Measurements from ENCODE around the gene KRTAP10-2. TPM values are rescaled to one million over a fixed set of nuclear protein-coding genes. Genes with fewer than 3 reads are reported as not detected.

The KRTAP10-2 gene
- total and polyA plus RNA-seq, 7 donors, result not detected

GRCh38 chr21:44596068-44596725 is 44.9 kb upstream of the KRTAP10-2 start:
- no peak for TF ChIP-seq CTCF (IDR thresholded peaks at IDR 0.05)
- no peak overlapping the region for H3K27ac ChIP-seq
- DNase-seq, result no peak
- H3K27me3 ChIP-seq, result peaks cover 0 to 26% (median 4%) of the 10 kb centered on the region in 3 donors
- no peaks in the 10 kb centered on the region for H3K9me3 ChIP-seq
- no peak overlapping the region for H3K4me3 ChIP-seq
- intact Hi-C loops (cut with DNase I), result no loop called here
- no peaks in the 10 kb centered on the region for H3K36me3 ChIP-seq
- H3K4me1 ChIP-seq, result no peaks in the 10 kb centered on the region
- WGBS, 2 donors, result 71 to 78% methylated on average over 9 of the region's 9 CpGs

GRCh38 chr21:44595524-44595923 is 44.2 kb upstream of the KRTAP10-2 start:
- TF ChIP-seq POLR2A (IDR thresholded peaks at IDR 0.05) (no peak), POLR2AphosphoS5 (IDR thresholded peaks at IDR 0.05) (no peak), EP300 (IDR thresholded peaks at IDR 0.05) (no peak), CTCF (IDR thresholded peaks at IDR 0.05) (no peak)
- no peaks in the 10 kb centered on the region for H3K36me3 ChIP-seq
- WGBS, 2 donors, result 69 to 73% methylated on average over 6 of the region's 6 CpGs
- H3K9me3 ChIP-seq, result no peaks in the 10 kb centered on the region
- H3K27ac ChIP-seq, result no peak overlapping the region
- no peak for DNase-seq
- no peak overlapping the region for H3K4me3 ChIP-seq
- intact Hi-C loops (cut with DNase I), result no loop called here
- peaks cover 0 to 29% (median 7%) of the 10 kb centered on the region in 3 donors for H3K27me3 ChIP-seq
- H3K4me1 ChIP-seq, result no peaks in the 10 kb centered on the region

- no peak overlapping the region for H3K27ac ChIP-seq
- 62 to 77% methylated on average over 12 of the region's 12 CpGs for WGBS, 2 donors
- no peak for DNase-seq
- intact Hi-C loops (cut with DNase I), result no loop called here
- H3K4me1 ChIP-seq, result no peaks in the 10 kb centered on the region
- H3K27me3 ChIP-seq, result peaks cover 0 to 31% (median 18%) of the 10 kb centered on the region in 3 donors
- no peak overlapping the region for H3K4me3 ChIP-seq
- no peaks in the 10 kb centered on the region for H3K9me3 ChIP-seq
- H3K36me3 ChIP-seq, result no peaks in the 10 kb centered on the region
- TF ChIP-seq POLR2AphosphoS5 (IDR thresholded peaks at IDR 0.05) (no peak), CTCF (IDR thresholded peaks at IDR 0.05) (no peak), POLR2A (IDR thresholded peaks at IDR 0.05) (no peak), EP300 (IDR thresholded peaks at IDR 0.05) (no peak)
These were observed 43.2 kb upstream of the KRTAP10-2 start for GRCh38 chr21:44594406-44594916.

GRCh38 chr21:44593598-44594405 is 42.5 kb upstream of the KRTAP10-2 start:
- DNase-seq, result no peak
- intact Hi-C loops (cut with DNase I), result no loop called here
- WGBS, 2 donors, result 30 to 61% methylated on average over 20 of the region's 20 CpGs
- Histone ChIP-seq H3K9me3 (no peaks in the 10 kb centered on the region), H3K27me3 (peaks cover 0 to 37% (median 23%) of the 10 kb centered on the region in 3 donors), H3K36me3 (no peaks in the 10 kb centered on the region), H3K4me1 (no peaks in the 10 kb centered on the region), H3K4me3 (no peak overlapping the region), H3K27ac (no peak overlapping the region)
- TF ChIP-seq EP300 (IDR thresholded peaks at IDR 0.05) (no peak), POLR2A (IDR thresholded peaks at IDR 0.05) (no peak), CTCF (IDR thresholded peaks at IDR 0.05) (no peak), POLR2AphosphoS5 (IDR thresholded peaks at IDR 0.05) (no peak)

Measured in sigmoid colon (tissue), 7 donors.